ENCODE results near the gene ZNF629. TPM values are rescaled to one million over a fixed set of nuclear protein-coding genes. Genes with fewer than 3 reads are reported as not detected.

ZNF629 gene
- polyA plus RNA-seq, 2 of the 4 experiments (the other 2 are of a cell fraction) = 5.9 to 13.6 TPM

DNA sequence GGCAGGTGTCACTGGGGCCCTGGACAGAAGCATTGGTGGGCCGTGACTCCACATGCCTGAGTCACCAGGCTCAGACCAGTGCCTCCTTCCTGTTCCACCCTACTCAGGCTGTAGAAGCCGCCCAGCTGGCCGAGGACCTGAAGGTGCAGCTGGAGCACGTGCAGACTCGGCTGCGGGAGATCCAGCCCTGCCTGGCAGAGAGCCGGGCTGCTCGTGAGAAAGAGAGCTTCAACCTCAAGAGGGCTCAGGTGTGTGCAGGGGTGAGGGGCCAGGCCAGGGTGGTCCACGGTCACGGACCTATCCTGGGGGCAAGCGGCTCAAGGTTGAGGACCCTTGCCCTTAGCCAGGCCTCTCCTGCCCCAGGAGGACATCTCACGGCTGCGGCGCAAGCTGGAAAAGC is 15.3 kb downstream of the ZNF629 start:
- ChIA-PET CTCF (interaction anchor here (1.8 kb wide), 1 partner anchor 130 kb away, joined by 4 read pairs; no protein-coding TSS in a partner anchor), POLR2A (interaction anchor here (0.9 to 1.4 kb wide), 2 partner anchors 24 to 43 kb away, joined by 3 to 4 read pairs; partner anchors contain the start of gene PHKG2)
- FAIRE-seq = no peak
- no peak for ATAC-seq
- TF ChIP-seq BHLHE40 (IDR thresholded peaks at IDR 0.05; ENCODE audit: low read depth, low read length) (no peak), EHMT2 (IDR thresholded peaks at IDR 0.05; ENCODE audit: low read depth) (no peak), JUN (IDR thresholded peaks at IDR 0.05) (no peak), HOXB5 (CRISPR knock-in tag; IDR thresholded peaks at IDR 0.05) (no peak), ZC3H11A (IDR thresholded peaks at IDR 0.05) (no peak), CHD2 (IDR thresholded peaks at IDR 0.05; ENCODE audit: low read length, partially characterized antibody) (no peak), POLR2AphosphoS2 (conservative IDR thresholded peaks at IDR 0.05; ENCODE audit: low read length) (no peak), CBX2 (IDR thresholded peaks at IDR 0.05; ENCODE audit: borderline replicate concordance, low read depth) (no peak), ESRRA (IDR thresholded peaks at IDR 0.05; ENCODE audit: borderline replicate concordance, low read length) (no peak)
- Histone ChIP-seq H3K27ac (no peak overlapping the region), H3K4me2 (no peak overlapping the region), H3K4me1 (peaks cover 6% of the 10 kb centered on the region), H3K9me3 (no peaks in the 10 kb centered on the region), H3K4me3 (no peak overlapping the region)
- DNase-seq (ENCODE audit: low read depth in 1 of 2, low spot score in 1 of 2) = no peak
- WGBS (ENCODE audit: missing lambda C conversion rate) = 93% methylated on average over 14 of the region's 14 CpGs

DNA sequence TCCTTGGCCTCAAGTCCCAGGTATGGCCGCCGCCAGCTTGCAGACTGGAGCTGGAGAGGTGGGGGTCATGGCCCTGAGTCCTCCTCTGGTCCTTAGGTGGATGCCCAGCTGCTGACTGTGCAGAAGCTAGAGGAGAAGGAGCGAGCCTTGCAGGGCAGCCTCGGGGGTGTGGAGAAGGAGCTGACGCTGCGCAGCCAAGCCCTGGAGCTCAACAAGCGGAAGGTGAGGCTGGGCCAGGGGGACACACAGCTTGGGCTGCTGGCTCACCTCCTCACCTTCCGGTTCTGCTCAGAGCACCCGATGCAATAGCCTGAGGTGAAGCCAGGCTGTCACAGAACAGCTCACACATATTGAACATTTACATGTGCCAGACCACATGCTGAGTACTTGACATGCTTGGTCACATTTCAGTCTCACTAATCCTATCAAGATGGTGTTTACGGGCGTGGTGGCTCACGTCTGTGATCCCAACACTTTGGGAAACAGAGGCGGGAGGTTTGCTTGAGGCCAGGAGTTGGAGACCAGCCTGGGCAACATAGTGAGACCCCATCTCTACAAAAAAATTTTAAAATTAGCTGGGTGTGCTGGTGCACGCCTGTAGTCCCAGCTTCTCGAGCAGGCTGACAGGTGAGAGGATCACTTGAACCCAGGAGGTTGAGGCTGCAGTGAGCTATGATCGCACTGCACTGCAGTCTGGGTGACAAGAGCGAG is 17.5 kb downstream of the ZNF629 start:
- DNase-seq (ENCODE audit: low read depth in 1 of 2, low spot score in 1 of 2) (no peak), FAIRE-seq (no peak), ATAC-seq (no peak)
- no peaks in the 10 kb centered on the region for H3K9me3 ChIP-seq
- no peak for TF ChIP-seq HEYL (CRISPR knock-in tag; IDR thresholded peaks at IDR 0.05)
- no peak for TF ChIP-seq KDM1A (IDR thresholded peaks at IDR 0.05; ENCODE audit: low read depth)
- TF ChIP-seq ZC3H11A (IDR thresholded peaks at IDR 0.05) = no peak
- TF ChIP-seq, protein P1, sequence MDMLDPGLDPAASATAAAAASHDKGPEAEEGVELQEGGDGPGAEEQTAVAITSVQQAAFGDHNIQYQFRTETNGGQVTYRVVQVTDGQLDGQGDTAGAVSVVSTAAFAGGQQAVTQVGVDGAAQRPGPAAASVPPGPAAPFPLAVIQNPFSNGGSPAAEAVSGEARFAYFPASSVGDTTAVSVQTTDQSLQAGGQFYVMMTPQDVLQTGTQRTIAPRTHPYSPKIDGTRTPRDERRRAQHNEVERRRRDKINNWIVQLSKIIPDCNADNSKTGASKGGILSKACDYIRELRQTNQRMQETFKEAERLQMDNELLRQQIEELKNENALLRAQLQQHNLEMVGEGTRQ (IDR thresholded peaks at IDR 0.05) = no peak
- no peak for TF ChIP-seq SMC3 (IDR thresholded peaks at IDR 0.05)
- TF ChIP-seq, protein P2, sequence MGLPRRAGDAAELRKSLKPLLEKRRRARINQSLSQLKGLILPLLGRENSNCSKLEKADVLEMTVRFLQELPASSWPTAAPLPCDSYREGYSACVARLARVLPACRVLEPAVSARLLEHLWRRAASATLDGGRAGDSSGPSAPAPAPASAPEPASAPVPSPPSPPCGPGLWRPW (IDR thresholded peaks at IDR 0.05) = no peak
- TF ChIP-seq, protein P3, sequence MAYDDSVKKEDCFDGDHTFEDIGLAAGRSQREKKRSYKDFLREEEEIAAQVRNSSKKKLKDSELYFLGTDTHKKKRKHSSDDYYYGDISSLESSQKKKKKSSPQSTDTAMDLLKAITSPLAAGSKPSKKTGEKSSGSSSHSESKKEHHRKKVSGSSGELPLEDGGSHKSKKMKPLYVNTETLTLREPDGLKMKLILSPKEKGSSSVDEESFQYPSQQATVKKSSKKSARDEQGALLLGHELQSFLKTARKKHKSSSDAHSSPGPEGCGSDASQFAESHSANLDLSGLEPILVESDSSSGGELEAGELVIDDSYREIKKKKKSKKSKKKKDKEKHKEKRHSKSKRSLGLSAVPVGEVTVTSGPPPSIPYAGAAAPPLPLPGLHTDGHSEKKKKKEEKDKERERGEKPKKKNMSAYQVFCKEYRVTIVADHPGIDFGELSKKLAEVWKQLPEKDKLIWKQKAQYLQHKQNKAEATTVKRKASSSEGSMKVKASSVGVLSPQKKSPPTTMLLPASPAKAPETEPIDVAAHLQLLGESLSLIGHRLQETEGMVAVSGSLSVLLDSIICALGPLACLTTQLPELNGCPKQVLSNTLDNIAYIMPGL (CRISPR knock-in tag; IDR thresholded peaks at IDR 0.05; ENCODE audit: borderline replicate concordance) = no peak
- TF ChIP-seq, protein P4, sequence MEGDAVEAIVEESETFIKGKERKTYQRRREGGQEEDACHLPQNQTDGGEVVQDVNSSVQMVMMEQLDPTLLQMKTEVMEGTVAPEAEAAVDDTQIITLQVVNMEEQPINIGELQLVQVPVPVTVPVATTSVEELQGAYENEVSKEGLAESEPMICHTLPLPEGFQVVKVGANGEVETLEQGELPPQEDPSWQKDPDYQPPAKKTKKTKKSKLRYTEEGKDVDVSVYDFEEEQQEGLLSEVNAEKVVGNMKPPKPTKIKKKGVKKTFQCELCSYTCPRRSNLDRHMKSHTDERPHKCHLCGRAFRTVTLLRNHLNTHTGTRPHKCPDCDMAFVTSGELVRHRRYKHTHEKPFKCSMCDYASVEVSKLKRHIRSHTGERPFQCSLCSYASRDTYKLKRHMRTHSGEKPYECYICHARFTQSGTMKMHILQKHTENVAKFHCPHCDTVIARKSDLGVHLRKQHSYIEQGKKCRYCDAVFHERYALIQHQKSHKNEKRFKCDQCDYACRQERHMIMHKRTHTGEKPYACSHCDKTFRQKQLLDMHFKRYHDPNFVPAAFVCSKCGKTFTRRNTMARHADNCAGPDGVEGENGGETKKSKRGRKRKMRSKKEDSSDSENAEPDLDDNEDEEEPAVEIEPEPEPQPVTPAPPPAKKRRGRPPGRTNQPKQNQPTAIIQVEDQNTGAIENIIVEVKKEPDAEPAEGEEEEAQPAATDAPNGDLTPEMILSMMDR (IDR thresholded peaks at IDR 0.05) = no peak
- TF ChIP-seq EHMT2 (IDR thresholded peaks at IDR 0.05; ENCODE audit: low read depth) = no peak
- TF ChIP-seq JUNB (IDR thresholded peaks at IDR 0.05) = no peak
- TF ChIP-seq PHF8 (IDR thresholded peaks at IDR 0.05; ENCODE audit: borderline replicate concordance, low read depth) = no peak
- no peak for TF ChIP-seq BHLHE40 (IDR thresholded peaks at IDR 0.05; ENCODE audit: low read depth, low read length)
- 93% methylated on average over 17 of the region's 17 CpGs for WGBS (ENCODE audit: missing lambda C conversion rate)
- POLR2A ChIA-PET = no interaction called here
- CTCF ChIA-PET = interaction anchor here (2.0 kb wide), 1 partner anchor 44 kb away, joined by 8 read pairs; no protein-coding TSS in a partner anchor
- no peak overlapping the region for H3K4me3 ChIP-seq
- H3K27ac ChIP-seq = no peak overlapping the region
- H3K4me1 ChIP-seq = no peaks in the 10 kb centered on the region
- H3K4me2 ChIP-seq = no peak overlapping the region
